Activated CD4-positive, alpha-beta T cell treated with anti-CD3 and anti-CD28 coated beads for 48 hours (primary cell): ENCODE measurements around the gene KIF6.
A peak's percentile ranks its signal among the peaks of the same experiment; 100 is the strongest.

Experiments used
- DNase-seq: peaks from one replicate; pipeline ENCODE4 v3.0.0-alpha.2; 2020

The KIF6 gene

DNA sequence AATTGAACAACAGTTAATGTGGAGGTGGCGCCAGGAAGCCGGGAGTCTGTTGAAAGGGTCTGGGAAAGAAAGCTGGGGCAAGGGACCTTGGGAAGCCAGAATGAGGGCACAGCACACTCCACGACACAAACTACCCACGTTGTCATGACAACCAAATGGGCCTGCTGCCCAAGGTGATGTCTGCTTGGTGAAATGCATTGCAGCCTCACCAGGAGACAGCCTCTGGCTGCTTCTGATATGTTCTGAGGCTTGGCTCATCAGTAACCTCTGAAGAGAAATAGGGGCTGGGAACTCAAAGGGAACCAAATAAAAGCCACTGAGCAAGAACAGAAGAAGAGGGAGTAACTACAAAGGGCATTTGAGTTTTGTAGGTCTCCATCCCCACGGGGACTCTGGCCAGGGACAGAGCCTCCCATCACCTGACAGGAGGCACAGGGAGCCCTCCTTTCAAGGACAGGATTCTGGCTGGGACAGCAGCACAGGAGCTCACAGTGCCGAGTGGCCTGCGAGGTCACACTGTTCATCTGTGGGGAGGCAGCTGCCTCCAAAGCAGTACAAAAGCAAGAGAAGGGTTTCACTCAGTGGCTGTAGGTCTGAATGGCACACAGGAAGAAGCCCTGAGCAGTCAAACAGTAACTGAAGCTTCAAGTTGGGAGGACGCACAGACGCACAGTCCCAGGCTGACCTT is 358.1 kb downstream of the KIF6 start:
- no peak for DNase-seq

DNA sequence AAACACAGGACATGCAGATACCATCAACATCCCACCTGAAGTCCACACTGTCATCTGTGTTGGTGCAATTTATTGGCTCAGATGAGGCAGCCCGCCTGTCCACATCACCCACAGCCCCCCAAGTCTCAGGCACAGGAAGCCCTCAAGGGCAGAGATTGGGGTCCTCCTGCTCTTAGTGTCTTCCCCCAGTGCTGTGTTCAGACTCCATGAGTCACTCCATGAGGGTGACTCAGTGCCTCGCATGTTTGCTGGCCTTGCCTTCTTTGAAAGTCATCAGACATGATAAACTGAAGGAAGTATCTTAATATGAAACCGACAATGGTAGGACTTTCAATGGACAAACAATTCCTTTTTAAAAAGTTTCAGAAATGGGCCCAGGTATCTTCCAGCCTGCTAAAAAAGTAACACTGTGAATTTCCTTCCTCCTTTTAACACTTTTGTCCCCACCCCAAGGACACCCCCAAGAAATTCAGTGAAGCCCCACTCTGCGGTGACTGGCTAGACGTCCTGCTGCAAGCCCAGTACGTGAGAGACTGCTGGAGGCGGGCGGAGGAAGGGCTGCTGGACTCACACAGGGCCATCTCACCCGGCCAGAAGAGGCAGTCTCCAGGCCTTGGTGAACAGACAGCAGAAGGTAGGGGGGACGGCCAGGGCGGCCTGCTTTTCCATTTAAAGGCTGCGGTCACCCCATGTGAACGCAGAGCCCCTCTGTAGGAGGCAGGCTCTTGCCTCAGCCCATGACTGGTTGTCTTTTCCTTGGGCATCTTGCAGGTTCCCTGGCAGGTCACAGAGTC is 359.7 kb downstream of the KIF6 start:
- no peak for DNase-seq

DNA sequence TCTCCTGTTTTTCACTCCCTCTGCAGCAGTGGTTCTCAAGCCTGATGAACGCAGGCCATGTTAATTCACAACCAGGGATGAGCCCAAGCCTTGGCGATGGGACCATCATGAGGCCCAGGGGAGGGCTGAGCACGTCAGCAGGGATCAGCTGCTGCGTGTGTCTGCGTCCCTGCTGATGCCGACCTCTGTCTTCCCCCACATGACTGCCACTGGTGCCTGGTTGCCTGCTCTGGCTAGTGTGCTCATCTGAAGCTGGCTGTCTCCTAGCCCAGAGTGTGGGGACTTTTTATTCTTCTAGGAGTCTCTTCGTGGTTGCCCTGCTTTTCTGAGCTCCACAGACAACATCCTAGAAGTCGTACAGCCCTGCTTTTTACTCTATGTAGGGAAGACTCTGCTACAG is 361.9 kb downstream of the KIF6 start:
- no peak for DNase-seq

DNA sequence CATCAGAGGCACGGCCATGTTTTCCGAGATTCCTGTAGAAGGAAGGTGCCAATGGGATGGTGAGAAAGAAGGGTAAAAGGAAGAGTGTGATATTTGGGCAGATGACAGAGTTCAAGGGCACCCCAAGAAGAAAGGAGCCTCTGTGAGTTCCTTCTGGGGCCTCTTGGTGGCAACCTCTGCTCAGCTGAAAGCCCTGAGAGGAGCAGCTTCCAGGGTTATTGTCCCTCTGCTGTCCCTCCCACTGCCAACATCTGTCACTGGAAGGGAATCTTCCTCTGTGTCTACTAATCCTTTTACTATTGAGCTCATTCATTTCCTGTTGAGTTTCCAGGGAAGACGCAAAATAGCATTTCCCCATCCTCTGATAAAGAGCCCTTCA is 362.7 kb downstream of the KIF6 start:
- no peak for DNase-seq

DNA sequence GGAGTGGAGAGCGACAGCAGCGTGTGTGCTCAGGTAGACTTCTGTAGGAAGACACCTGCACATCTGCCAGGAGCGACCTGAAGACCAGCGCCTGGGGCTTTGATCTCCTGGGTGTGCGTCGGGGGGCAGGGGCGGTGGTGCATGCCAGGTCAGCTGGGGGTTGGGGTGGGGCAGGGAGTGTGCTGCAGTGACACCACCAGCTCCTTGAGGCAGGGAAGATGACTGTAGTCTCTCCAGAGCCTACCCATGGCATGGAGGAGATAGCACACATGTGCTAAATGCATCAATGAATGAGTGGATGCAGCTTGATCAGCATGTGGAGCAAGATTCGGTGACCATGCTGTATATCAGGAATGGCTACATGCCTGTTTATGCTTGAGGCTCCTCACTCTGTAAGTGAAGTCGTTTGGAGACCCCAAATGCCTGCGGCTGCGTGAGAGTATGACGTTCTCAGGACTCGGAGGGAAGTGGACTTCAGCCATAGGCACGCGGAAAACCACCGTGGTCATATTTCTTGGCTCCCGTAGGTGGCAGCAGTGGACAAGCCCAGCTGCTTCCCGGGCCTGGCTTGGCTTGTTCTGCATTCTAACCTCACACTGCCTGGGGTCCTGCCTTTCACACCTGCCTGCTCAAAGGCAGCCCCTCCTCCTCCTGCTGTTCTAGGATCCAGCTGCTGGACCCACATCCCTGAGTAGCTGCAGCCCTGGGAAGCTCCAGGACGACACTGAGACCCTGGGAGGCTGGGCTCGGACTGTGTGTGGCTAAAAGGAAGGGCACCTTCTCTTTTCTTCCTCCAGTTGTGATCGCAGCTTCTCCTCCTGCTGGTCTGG is 363.3 kb downstream of the KIF6 start:
- DNase-seq, result peak; percentile 67

DNA sequence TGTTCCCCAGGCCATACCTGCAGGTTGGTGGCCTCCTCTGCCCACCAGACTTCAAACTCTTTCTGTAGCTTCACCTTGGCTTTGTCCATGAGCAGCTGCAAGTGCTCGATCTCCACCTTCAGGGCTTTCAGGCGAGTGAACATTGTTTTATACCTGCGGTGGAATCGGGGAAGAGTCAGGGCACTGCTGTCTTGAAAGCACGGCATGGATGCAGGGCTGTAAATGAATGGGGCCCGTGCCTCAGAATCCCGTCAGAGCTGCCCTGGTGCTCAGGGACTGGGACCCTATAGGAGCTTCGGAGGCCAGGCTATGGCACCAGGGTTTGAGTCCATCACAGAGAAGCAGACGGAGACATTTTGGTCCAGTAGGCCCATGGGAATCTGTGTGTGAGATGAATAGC is 364.8 kb downstream of the KIF6 start:
- no peak for DNase-seq

DNA sequence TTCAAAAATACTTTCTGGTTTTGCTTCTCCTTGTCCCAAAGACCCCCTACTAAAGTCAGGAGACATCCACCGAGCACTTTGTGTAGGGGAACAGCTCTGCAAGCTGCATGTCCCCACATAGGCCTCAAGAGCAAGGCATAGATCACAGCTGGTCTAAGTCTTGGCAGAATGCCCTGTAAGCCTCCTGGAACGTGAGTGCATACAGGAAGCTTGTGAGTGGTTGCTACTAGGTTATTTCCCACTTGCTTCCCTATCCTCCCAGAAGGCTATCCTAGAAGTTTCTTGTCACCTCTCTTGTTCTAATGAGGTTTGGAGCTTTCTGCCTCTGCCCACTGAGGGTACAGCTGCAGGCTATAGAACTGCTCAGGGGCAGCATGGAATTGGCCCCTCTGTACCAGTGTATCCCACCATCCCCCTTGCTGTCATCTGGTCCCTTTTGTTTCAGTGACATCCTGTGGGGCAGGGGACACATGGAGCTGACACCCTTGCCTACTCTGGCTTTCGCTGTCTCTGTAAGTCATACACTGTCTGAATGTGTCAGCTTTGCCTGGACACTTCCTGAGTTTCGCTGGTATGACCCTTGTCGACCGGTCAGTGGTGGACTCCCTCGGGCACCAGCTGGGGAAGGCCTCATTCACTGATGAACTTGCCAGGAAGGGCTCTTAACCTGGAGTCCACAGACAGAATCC is 367.1 kb downstream of the KIF6 start:
- no peak for DNase-seq

DNA sequence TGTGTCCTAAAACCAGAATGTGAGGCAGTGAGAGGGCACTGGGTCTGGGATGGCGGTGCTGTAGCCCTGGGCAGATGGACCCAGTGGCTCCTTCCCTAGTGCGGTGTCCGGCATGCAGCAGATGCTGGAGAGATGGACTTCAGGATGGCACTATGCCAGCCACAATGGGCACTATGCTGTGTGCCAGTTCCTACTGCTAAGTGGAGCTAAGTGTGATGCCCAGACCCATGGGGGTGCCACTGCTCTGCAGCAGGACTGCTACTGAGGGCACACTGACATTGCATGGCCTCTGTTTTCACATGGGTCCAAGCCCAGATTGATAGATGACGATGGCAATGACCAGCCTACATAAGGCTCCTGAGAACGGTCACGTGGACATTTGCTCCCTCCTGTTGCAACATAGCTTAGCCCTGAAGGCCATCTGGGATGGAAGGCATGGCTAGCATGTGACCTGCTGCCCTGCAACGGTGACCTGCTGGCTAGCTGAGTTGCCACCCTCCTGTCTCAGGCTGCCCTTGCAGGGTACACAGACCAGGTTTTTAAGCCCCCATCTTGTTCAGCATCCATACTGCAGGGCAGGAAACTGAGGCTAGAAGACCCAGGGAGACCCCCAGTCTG is 371.4 kb downstream of the KIF6 start:
- no peak for DNase-seq

DNA sequence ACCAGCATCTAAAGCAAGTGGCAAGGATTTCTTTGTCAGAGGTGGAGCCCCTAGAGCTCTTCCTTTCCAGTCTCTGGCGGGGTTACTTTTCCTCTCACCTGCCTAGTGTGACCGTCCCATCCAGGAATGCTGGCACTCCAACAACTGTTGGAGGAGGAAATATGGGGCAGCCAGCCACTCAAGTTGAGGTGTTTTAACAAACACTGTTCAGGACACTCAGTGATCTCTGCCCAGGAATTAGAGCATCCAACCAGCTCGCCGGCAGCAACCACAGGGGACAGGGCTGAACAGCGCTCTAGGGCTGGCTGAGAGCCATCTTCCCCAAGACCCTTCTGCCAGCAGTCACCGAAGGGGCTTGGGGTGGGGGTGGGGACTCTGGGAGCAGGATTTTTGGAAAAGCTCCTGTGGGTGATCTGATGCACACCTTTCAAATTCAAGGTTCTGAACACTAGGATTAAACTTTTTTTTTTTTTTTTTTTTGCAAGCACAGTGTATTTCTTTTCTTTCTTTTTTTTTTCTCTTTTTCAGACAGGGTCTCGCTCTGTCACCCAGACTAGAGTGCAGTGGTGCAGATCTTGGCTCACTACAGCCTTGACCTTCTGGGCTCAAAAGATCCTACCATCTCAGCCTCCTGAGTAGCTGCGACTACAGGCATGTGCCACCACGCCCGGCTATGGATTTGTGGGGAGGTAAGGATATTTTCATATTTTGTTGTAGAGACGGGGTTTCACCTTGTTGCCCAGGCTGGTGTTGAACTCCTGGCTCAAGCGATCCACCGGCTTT is 374.3 kb downstream of the KIF6 start:
- no peak for DNase-seq

DNA sequence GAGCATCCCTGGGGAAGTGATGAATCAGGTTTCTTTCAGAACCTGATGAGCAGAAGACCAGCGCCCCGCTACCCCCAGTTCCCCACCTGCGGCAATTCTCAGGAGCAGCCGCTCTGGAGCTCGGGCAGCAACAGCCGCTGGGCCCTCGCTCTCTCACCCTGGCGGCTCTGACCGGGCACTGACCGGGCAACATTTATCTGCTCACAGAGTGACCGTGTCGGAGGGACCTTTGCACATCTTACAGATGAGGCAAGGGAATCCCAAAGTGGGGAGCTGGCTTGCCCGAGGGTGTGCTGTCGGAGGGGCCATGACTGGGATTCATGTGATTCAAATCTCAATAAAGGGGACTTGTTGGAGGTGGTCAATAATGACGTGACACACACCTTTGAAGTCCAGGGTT is 376.5 kb downstream of the KIF6 start:
- DNase-seq, result no peak

DNA sequence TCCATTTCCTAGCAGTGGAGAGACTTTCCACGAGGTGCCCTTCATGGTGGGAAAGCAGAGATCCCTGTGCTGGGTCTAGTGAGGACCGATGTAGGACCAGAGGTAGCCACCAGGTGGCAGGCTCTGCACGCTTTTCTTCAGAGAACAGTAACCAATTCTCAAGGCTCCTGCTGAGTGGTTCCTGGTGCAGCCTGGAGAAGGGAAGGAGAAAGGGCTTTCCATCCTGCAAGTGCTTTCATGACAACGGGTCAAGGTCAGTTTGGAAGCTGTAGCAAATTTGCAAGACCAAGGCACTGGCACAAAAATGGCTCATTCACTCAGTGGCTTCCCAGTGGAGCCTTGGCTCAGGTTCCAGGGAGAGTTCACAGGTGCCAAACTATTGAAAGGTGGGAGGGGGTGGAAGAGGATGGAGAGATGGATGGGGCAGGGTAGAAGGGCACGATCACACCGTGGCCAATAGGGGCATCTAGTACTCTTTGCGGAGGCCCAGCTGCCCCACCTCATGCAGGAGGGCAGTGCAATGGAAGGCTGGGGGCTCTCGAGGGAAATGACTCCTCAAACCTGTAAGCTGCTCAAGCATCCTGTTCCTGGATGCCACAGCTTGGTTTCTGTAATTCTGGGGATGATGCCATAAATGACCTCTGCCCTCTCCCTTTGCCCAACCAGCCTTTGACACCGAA is 377.2 kb downstream of the KIF6 start:
- peak; percentile 75 for DNase-seq

DNA sequence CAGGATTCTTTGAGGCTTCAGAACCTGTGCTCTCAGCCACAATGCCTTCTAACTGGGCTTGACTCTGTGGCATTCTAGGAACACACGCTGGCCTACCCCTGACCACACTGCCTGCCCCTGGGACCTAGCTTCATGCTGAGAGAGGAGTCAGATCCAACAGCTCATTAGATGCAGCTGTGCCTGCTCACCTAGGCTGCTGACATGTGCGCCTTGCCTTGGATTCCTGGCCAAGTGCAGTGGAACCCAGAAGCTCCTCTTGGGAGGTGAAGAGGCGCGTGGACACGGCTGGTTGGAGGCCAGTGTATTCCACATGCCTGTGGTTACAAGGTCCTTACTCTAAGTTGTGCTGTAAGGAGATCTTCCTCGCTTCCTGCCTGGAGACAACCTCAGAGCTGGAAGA is 378.0 kb downstream of the KIF6 start:
- DNase-seq, result no peak

DNA sequence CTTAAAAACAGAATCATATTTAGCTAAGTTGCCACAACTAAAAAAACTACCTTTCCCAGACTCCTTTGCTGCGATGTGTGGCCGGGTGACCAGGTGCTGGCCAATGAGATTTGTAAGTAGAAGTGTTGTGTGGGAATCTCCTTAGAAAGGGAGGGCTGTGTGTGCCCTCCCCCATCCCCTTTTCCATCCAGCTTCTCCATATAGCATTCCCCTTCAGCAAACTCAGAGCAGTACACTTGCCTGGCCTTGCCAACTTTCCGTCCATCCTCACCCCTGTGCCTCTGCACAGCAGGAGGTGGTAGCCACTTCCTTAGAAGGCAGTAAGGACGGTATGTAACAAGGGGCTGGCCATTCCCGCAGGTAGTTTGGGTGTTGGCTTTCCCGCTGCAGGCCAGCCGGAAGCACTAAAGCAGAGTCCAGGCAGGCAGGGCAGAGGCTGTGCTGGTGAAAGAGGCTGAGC is 380.4 kb downstream of the KIF6 start:
- no peak for DNase-seq

DNA sequence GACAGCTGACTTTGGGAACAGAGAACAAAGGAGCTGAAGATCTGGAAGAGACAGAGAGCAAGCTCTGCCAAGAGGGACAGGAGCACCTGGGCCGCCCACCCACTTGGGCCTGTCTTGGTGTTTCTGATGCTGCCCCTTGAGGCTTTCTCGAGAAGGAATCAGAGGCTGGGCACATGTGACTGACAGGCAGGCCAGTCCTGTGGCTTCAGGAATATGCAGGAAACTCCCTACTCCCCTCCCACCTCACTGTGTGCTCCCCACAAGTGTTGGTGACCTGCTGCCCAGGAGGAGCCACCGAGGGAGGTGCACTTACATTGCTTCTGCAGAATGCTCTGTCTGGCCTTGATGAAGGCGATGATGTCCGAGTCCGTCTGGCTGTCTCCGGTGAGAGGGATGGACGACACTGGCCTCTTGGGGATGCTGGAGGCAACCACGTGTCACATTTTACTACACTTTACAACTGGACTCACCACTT is 381.8 kb downstream of the KIF6 start:
- DNase-seq, result no peak

DNA sequence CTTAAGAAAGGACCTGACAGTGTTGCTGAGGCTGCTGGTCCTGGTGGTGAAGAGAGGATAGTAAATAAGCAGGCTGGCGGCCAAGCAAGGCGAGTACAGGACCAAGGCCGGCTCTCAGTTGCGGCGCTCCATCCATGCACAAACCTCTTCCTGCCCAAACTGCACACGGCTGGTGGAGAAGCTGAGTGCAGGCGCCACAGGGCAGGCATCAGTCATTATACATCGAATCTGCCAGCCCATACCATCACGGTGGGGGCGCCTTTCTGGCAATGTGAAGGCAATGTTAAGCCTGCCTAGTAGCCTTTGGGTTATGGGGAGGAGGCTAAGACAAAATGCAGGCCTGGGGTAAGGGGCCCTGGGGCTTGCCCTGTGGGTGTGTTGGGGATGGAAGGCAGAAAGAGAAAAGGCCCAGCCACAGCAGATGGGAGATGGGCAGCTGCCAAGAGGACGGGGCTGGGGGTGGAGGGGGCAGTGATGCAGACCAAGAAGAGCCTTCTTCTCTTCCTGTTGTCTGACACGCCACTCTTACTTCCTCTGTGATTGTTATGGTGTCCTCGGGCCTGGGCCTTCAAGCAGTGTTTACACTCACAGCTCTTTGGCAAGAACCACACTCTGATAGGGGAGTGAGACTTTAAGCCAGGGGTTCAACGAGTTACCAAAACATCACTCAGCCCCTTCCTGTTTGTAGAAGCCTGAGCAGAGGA is 382.4 kb downstream of the KIF6 start:
- no peak for DNase-seq

DNA sequence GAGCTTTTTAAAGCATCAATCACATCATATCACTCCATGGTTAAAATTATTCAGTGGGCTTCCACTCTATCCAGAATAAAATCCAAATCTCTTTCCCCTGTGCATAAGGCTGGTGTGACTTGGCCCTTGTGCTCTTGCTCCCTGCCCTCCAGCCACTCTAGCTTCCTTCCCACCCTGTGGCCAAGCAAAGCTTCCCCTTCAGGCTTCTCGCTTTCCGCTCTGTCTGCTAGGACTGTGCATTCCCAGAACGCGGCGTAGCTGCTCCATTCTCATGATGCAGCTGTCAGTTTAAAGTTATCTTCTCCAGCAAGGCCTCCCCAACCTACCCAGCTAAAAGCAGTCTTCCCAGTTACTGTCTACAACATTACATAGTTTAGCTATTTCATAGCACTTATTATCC is 383.3 kb downstream of the KIF6 start:
- DNase-seq, result no peak

DNA sequence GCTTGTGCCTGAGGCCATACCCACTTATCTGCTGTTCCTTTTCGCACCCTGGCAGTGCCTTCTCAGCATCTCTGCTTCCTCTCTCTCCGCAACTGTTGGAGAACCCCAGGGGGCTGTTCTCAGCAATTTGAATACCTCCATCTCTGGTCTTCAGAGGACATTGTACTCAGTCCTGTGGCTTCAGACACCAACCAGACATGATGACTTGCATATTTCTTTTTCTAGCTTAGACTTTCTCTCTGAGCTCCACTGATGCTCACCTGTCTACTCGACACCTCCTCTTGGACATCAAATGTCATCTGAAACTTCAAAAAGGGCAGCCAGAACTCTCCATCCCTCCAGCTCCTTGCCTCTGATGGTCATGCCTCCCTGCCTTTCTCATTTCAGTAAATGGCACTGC is 383.9 kb downstream of the KIF6 start:
- no peak for DNase-seq

DNA sequence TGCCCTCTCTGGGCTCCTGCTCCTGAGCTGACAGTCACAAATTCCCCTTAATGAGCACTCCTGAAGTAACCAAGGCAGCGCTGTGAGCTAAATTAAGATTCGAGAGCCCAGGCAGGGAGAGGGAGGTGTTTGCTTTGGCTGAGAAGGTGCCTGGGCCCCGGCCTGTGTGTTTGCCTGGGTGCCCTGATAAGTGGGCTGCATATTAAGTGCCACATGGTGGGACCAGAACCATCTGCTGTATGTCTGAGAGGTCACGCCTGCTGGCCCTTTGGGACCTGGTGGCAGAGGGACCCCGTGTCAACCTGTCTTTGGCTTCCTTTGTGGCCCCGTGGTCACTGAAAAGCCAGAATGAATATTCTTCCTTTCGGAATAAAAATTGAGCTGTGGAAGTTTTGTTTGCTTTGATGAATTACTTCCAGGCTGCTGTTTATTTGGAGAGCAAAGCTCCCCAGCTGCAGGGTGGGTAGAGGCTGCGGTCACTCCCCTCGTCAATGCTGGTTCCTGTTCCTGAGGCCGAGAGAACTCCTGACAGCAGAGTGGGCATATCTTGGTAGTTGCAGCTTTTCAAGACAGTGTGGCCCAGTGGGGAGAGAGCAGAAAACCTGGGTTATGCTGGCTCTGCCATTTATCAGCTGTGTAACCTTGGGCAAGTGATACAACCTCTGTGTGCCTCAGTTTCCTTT is 385.2 kb downstream of the KIF6 start:
- DNase-seq, result no peak

DNA sequence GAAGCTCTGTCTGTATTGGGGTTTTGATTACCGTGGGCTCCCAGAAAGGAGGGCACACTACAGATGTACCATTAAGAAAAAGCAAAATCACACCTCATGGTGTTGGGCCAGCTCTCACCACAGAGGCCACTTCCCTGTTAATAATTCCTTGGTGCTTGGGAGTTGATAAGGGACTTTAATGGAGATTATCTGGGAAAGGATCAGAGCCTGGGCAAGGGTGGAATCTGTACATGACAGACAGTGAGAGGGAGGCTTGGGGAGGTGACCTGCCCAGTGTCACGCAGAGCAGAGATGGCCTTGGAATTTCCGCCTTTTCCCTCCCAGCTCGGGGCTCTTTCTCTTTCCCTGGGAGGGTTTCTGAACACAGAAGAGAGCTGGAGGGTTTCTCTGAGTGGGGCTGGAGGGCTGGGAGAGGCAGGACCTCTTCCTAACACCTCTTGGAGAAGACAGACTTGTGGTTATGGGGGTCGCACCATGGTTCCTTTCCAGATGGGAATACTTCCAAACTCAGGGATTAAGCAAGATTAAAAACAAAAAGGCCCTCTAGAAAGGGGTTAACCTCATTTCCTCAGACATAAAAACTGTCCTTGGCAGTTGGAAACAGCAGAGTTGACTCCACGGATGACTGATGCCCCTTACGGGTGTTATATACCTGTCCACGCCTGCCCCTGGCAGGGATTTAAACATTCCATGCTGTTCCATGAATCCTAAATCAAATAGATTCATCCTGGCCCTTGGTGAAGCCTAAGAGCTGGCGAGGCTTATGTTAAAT is 385.9 kb downstream of the KIF6 start:
- no peak for DNase-seq
